ENCODE data around the gene CXorf58.

DNA sequence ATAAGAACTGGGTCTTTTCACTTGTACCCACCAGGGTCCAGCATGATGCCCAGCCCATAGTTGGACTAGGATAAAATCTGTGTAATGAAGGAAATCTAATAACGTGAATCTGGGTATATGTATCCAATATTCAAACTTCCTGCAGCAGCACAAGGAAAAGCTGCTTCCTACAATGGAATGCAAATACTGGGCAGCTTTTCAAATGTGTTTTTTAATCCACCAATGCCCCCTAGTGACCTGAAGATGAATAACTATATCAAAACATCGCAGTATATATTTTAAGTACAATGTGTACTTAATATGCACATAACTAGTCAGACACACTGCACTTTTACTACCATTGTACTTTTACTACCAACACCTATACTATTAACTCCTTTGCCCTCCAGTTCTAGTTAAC is 5.4 kb upstream of the CXorf58 start:
- TF ChIP-seq, protein P1, sequence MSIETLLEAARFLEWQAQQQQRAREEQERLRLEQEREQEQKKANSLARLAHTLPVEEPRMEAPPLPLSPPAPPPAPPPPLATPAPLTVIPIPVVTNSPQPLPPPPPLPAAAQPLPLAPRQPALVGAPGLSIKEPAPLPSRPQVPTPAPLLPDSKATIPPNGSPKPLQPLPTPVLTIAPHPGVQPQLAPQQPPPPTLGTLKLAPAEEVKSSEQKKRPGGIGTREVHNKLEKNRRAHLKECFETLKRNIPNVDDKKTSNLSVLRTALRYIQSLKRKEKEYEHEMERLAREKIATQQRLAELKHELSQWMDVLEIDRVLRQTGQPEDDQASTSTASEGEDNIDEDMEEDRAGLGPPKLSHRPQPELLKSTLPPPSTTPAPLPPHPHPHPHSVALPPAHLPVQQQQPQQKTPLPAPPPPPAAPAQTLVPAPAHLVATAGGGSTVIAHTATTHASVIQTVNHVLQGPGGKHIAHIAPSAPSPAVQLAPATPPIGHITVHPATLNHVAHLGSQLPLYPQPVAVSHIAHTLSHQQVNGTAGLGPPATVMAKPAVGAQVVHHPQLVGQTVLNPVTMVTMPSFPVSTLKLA (IDR thresholded peaks at IDR 0.05), result no peak
- TF ChIP-seq, protein P2, sequence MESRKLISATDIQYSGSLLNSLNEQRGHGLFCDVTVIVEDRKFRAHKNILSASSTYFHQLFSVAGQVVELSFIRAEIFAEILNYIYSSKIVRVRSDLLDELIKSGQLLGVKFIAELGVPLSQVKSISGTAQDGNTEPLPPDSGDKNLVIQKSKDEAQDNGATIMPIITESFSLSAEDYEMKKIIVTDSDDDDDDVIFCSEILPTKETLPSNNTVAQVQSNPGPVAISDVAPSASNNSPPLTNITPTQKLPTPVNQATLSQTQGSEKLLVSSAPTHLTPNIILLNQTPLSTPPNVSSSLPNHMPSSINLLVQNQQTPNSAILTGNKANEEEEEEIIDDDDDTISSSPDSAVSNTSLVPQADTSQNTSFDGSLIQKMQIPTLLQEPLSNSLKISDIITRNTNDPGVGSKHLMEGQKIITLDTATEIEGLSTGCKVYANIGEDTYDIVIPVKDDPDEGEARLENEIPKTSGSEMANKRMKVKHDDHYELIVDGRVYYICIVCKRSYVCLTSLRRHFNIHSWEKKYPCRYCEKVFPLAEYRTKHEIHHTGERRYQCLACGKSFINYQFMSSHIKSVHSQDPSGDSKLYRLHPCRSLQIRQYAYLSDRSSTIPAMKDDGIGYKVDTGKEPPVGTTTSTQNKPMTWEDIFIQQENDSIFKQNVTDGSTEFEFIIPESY (CRISPR knock-in tag; IDR thresholded peaks at IDR 0.05), result no peak
- no peak for TF ChIP-seq JUN (CRISPR knock-in tag; IDR thresholded peaks at IDR 0.05)
- TF ChIP-seq JDP2 (CRISPR knock-in tag; IDR thresholded peaks at IDR 0.05; ENCODE audit: borderline replicate concordance), result no peak
- no peak for TF ChIP-seq HDAC2 (CRISPR knock-in tag; IDR thresholded peaks at IDR 0.05)
